Naive thymus-derived CD8-positive, alpha-beta T cell (primary cell): ENCODE data around the gene NAPSA. TPM values are rescaled to one million over a fixed set of nuclear protein-coding genes. Genes with fewer than 3 reads are reported as not detected.

Source experiments
- ATAC-seq, 2 donors: fragments of 150-1000 bp; cut with Tn5 transposase in 1 of 2; sonication (Bioruptor Pico), chemical (Tn5 transposase) in 1 of 2; 1 replicate in 1 of 2; 2 replicates in 1 of 2; pipeline ENCODE4 v1.10.0; 2021; ENCODE audit warnings: mild to moderate bottlenecking in 2 of 2, moderate library complexity in 2 of 2
- POLR2A ChIA-PET: fragments of 350-600 bp; sonication (Branson Sonifier 250); formaldehyde crosslinking; loops from one replicate; lab custom pipeline; 2021; ENCODE audit warnings: antibody characterized with exemption; lab: Charles Lee
- DNase-seq, 10 donors: peaks; one replicate each; pipeline versions ENCODE4 v3.0.0 to v3.0.0-alpha.2; 2020 to 2022
- H3K27ac Mint-ChIP-seq, 10 donors: one replicate each; pipeline ENCODE4 v1.8.0; 2020 to 2022; ENCODE audit warnings: mild to moderate bottlenecking in 10 of 10, mixed read lengths in 10 of 10, moderate library complexity in 4 of 10, inconsistent platforms in 1 of 10
- H3K27me3 Mint-ChIP-seq, 5 donors: one replicate each; pipeline ENCODE4 v1.8.0; 2021 to 2022; ENCODE audit warnings: mixed read lengths in 5 of 5
- H3K36me3 Mint-ChIP-seq, 3 donors: one replicate each; pipeline ENCODE4 v1.8.0; 2020 to 2022; ENCODE audit warnings: mixed read lengths in 3 of 3, mild to moderate bottlenecking in 2 of 3, inconsistent platforms in 1 of 3
- H3K4me1 Mint-ChIP-seq, 4 donors: one replicate each; pipeline ENCODE4 v1.8.0; 2021 to 2022; ENCODE audit warnings: mixed read lengths in 4 of 4
- H3K4me3 Mint-ChIP-seq, 10 donors: one replicate each; pipeline ENCODE4 v1.8.0; 2020 to 2022; ENCODE audit warnings: mild to moderate bottlenecking in 10 of 10, mixed read lengths in 10 of 10, moderate library complexity in 6 of 10, inconsistent platforms in 1 of 10
- H3K9me3 Mint-ChIP-seq, 9 donors: one replicate each; pipeline ENCODE4 v1.8.0; 2020 to 2022; ENCODE audit warnings: mixed read lengths in 9 of 9, mild to moderate bottlenecking in 3 of 9, inconsistent platforms in 1 of 9, moderate library complexity in 1 of 9
- polyA plus RNA-seq, 3 donors: library from polyadenylated mRNA; unstranded; fragments of 300-500 nt; fragmentation: Illumina TruSeq; gene quantifications; one replicate each; pipeline ENCODE4 v1.2.3, GENCODE V29; 2021
- total RNA-seq, 8 experiments: library from RNA in 2 of 8; stranded (reverse) in 2 of 8; gene quantifications; one replicate each; pipeline ENCODE4 v1.2.3 and lab custom pipeline; 2021 to 2026

NAPSA gene
- total and polyA plus RNA-seq, 5 experiments from 2014 or later = 0.37 to 9.7 (median 2.0) TPM

GRCh38 chr19:50319156-50319555, 46.3 kb downstream of the NAPSA start:
- DNase-seq (peak in 1 of 10 donors; percentile 8), ATAC-seq (no peak)
- Mint-ChIP-seq H3K27me3 (peaks cover 11 to 83% (median 56%) of the 10 kb centered on the region in 5 donors), H3K9me3 (peaks cover 0 to 4% (median 0%) of the 10 kb centered on the region in 9 donors), H3K36me3 (no peaks in the 10 kb centered on the region), H3K27ac (no peak overlapping the region), H3K4me3 (no peak overlapping the region), H3K4me1 (peaks cover 8 to 22% (median 10%) of the 10 kb centered on the region in 4 donors)
- POLR2A ChIA-PET = no interaction called here

- Mint-ChIP-seq H3K27me3 (peaks cover 16 to 83% (median 62%) of the 10 kb centered on the region in 5 donors), H3K36me3 (peaks cover 0 to 2% (median 0%) of the 10 kb centered on the region in 3 donors), H3K4me3 (no peak overlapping the region), H3K27ac (no peak overlapping the region), H3K9me3 (peaks cover 0 to 4% (median 0%) of the 10 kb centered on the region in 9 donors), H3K4me1 (peaks cover 9 to 27% (median 12%) of the 10 kb centered on the region in 4 donors)
- no peak for DNase-seq
- POLR2A ChIA-PET = no interaction called here
- ATAC-seq = no peak
These were observed 47.0 kb downstream of the NAPSA start for GRCh38 chr19:50318438-50318837.

GRCh38 chr19:50317115-50317514, 48.3 kb downstream of the NAPSA start:
- Mint-ChIP-seq H3K36me3 (peaks cover 0 to 2% (median 0%) of the 10 kb centered on the region in 3 donors), H3K9me3 (peaks cover 0 to 4% (median 0%) of the 10 kb centered on the region in 9 donors), H3K4me3 (peak overlapping the region in 1 of 10 donors; percentile 8), H3K27me3 (peaks cover 22 to 91% (median 62%) of the 10 kb centered on the region in 5 donors), H3K27ac (no peak overlapping the region), H3K4me1 (peaks cover 12 to 30% (median 14%) of the 10 kb centered on the region in 4 donors)
- POLR2A ChIA-PET = no interaction called here
- ATAC-seq (no peak), DNase-seq (no peak)

DNA sequence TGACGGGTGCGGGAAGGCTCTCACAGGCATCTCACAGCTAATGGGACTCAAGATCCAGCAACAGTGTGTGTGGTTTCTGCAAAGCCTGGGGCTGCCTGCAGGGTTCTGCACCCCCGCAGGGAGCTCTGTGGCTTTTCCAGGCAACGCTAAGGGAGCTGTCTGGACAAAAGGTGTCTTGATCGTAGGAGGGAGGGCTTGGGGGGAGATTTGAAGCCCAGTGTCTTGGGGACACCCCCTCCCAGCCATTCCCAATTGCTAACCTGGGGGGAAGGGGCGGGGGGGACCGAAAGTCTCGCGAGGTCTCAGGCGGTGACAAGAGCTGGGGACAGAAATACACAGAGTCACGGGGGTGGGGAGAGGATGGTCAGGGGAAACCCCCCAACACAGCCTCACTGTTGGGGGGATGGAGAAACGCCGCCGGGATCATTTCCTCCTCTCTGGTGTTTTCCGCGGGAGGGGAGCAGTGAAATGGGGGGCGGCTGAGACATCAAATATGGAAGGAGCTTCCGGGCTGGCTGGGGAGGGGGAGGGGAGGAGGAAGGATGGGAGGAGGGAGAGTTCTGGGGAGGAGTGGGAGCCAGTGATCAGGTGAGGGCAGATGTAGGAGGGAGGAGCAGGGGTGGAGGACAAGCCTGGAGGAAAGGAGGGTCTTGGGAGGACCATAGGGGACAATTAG, 49.5 kb downstream of the NAPSA start:
- Mint-ChIP-seq H3K27ac (no peak overlapping the region), H3K4me1 (peaks cover 13 to 30% (median 15%) of the 10 kb centered on the region in 4 donors), H3K36me3 (peaks cover 0 to 2% (median 0%) of the 10 kb centered on the region in 3 donors), H3K4me3 (peak overlapping the region in 9 of 10 donors; percentile 42 to 83 (median 64)), H3K27me3 (peaks cover 25 to 92% (median 61%) of the 10 kb centered on the region in 5 donors), H3K9me3 (peaks cover 0 to 3% (median 0%) of the 10 kb centered on the region in 9 donors)
- ATAC-seq (peak in 1 of 2 donors; percentile 77), DNase-seq (peak in 1 of 10 donors; percentile 34)
- POLR2A ChIA-PET = no interaction called here

- H3K27me3 Mint-ChIP-seq = peaks cover 32 to 92% (median 63%) of the 10 kb centered on the region in 5 donors
- POLR2A ChIA-PET = no interaction called here
- DNase-seq = peak in 1 of 10 donors; percentile 37
- H3K9me3 Mint-ChIP-seq = peaks cover 0 to 5% (median 0%) of the 10 kb centered on the region in 9 donors
- H3K36me3 Mint-ChIP-seq = peaks cover 0 to 2% (median 0%) of the 10 kb centered on the region in 3 donors
- no peak overlapping the region for H3K27ac Mint-ChIP-seq
- H3K4me3 Mint-ChIP-seq = peak overlapping the region in 9 of 10 donors; percentile 34 to 82 (median 65)
- ATAC-seq = no peak
- H3K4me1 Mint-ChIP-seq = peaks cover 13 to 30% (median 15%) of the 10 kb centered on the region in 4 donors
These were observed 50.4 kb downstream of the NAPSA start for GRCh38 chr19:50314724-50315708.

GRCh38 chr19:50313812-50314536, 51.5 kb downstream of the NAPSA start:
- H3K4me3 Mint-ChIP-seq = peak overlapping the region in 1 of 10 donors; percentile 27

DNA sequence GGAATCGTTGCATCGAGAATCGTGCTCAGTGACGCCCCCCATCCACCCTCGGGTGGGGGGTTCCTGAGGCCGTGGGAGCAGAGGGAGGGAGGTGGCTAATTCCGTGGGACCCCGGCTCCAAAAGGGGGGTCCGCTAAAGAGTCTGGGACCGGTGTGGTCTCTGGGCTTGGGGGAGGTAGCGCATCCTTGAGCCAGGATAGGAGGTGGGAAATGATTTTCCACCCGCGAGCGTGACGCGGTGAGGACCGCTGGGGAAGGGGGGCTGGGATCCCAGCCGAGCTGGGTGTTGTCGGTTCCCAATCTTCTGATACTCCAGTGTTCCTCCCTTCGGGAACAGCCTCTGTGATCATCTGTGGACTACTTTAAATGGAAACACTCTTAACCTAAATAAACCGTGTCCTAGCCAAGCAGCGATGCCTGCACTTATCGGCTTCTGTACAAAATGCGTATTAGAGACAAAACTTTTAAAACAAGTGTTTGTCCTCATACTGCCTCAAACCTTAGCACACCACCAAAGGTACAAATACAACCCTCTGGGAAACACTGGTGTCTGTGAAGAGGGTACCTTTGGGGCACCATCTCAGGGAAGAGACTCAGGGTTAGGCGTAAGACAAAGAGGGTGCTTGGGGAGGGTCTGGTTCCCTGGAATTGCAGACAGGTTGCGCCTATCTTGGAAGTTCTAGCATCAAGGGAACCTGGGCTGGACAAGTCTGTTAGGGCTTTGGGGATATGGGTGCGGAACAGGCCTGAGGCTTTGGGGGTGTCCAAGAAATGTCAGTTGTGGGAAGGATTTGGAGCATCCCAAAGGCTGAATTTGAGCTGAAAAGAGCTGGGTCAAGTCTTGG, 52.2 kb downstream of the NAPSA start:
- ATAC-seq = no peak
- H3K4me3 Mint-ChIP-seq = peak overlapping the region in 1 of 10 donors; percentile 3
- POLR2A ChIA-PET = no interaction called here
- peaks cover 0 to 5% (median 0%) of the 10 kb centered on the region in 9 donors for H3K9me3 Mint-ChIP-seq
- H3K27ac Mint-ChIP-seq = peak overlapping the region in 1 of 10 donors; percentile 33
- DNase-seq = peak in 1 of 10 donors; percentile 55
- peaks cover 13 to 30% (median 15%) of the 10 kb centered on the region in 4 donors for H3K4me1 Mint-ChIP-seq
- H3K27me3 Mint-ChIP-seq = peaks cover 38 to 94% (median 66%) of the 10 kb centered on the region in 5 donors
- H3K36me3 Mint-ChIP-seq = peaks cover 0 to 6% (median 0%) of the 10 kb centered on the region in 3 donors

More at GRCh38 chr19:50313812-50314536, 51.5 kb downstream of the NAPSA start:
- no peak for ATAC-seq
- no peak overlapping the region for H3K27ac Mint-ChIP-seq
- peak in 1 of 10 donors; percentile 57 for DNase-seq
- peaks cover 13 to 30% (median 15%) of the 10 kb centered on the region in 4 donors for H3K4me1 Mint-ChIP-seq
- peaks cover 0 to 2% (median 0%) of the 10 kb centered on the region in 3 donors for H3K36me3 Mint-ChIP-seq
- H3K9me3 Mint-ChIP-seq = peaks cover 0 to 5% (median 0%) of the 10 kb centered on the region in 9 donors
- POLR2A ChIA-PET = no interaction called here
- peaks cover 33 to 91% (median 59%) of the 10 kb centered on the region in 5 donors for H3K27me3 Mint-ChIP-seq

DNA sequence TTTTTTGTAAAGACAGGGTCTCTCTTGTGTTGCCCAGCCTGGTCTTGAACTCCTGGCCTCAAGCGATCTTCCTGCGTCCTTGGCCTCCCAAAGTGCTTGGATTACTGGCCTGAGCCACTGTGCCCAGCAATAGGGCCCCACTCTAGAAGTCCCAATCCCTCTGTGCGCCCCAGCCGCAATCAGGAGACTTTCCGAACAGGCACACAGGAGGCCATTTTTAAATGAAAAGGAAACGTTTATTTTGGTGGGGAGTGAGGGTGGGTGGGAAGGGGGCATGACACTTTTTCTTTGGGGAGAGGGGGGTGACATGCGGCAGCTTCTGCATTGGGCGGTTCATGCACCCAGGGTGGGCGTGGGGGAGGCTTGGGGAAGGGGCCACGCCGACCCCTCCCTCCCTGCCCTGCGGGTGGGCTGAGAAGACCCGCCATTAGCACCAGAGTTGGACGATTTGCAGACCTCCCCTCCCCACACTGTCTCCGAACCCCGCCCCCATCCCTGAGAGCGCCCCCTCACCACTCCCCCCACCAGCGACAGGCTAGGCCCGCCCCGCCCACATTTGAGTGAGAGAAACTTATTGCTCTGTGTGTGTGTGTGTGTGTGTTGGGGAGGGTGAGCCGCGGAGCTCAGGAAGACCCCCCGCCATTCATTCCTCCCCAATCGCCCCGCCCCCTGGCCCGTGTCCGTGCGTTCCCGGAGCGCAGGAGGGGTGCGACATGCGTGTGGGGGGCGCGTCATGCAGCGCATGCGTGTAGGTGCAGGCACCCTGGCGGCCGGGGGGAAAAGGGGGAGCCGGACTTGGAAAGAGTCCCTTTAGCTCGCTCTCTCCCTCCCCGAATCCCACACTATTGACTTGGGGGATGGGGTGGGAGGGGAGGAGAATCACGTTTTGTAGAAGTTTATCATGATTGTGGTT, 53.5 kb downstream of the NAPSA start:
- Mint-ChIP-seq H3K27ac (no peak overlapping the region), H3K36me3 (peaks cover 0 to 6% (median 4%) of the 10 kb centered on the region in 3 donors), H3K4me1 (peaks cover 13 to 30% (median 15%) of the 10 kb centered on the region in 4 donors), H3K4me3 (peak overlapping the region in 1 of 10 donors; percentile 34), H3K9me3 (peaks cover 0 to 5% (median 0%) of the 10 kb centered on the region in 9 donors), H3K27me3 (peaks cover 35 to 94% (median 61%) of the 10 kb centered on the region in 5 donors)
- POLR2A ChIA-PET = no interaction called here
- no peak for ATAC-seq
- peak in 1 of 10 donors; percentile 60 for DNase-seq

- POLR2A ChIA-PET = no interaction called here
- H3K4me3 Mint-ChIP-seq = peak overlapping the region in 1 of 10 donors; percentile 19
- peaks cover 11 to 25% (median 13%) of the 10 kb centered on the region in 4 donors for H3K4me1 Mint-ChIP-seq
- H3K36me3 Mint-ChIP-seq = peaks cover 0 to 6% (median 4%) of the 10 kb centered on the region in 3 donors
- peak overlapping the region in 1 of 10 donors; percentile 9 for H3K27ac Mint-ChIP-seq
- peaks cover 0 to 7% (median 0%) of the 10 kb centered on the region in 9 donors for H3K9me3 Mint-ChIP-seq
- peaks cover 35 to 93% (median 55%) of the 10 kb centered on the region in 5 donors for H3K27me3 Mint-ChIP-seq
- ATAC-seq = no peak
- peak in 1 of 10 donors; percentile 9 for DNase-seq
These were observed 54.5 kb downstream of the NAPSA start for GRCh38 chr19:50310759-50311465.
